SJSA1 (cell line): ENCODE results near the gene MVB12B. TPM values are rescaled to one million over a fixed set of nuclear protein-coding genes. Genes with fewer than 3 reads are reported as not detected.
"Not testable (repeated sequence)": the region's sequence is repeated elsewhere in the genome, so short reads cannot be mapped to it uniquely, and the experiment has no call there.

ENCODE experiments used
- DNase-seq, 2 experiments: peaks; one replicate each; pipeline ENCODE4 v3.0.0-alpha.2; 2015 to 2020; ENCODE audit warnings: low spot score in 2 of 2, low read depth in 1 of 2
- H3K27ac ChIP-seq: fragments of 250-450 bp; sonication (Bioruptor Pico); 2 replicates; pipeline ENCODE4 v1.5.1; 2020; ENCODE audit warnings: mild to moderate bottlenecking, moderate library complexity
- H3K27me3 ChIP-seq: fragments of 250-450 bp; sonication (Bioruptor Pico); replicated peaks from 2 replicates; pipeline ENCODE4 v1.5.1; 2020; ENCODE audit warnings: mild to moderate bottlenecking, moderate library complexity
- H3K36me3 ChIP-seq: fragments of 250-450 bp; sonication (Bioruptor Pico); 2 replicates; pipeline ENCODE4 v1.5.1; 2020; ENCODE audit warnings: mild to moderate bottlenecking
- H3K4me1 ChIP-seq: fragments of 250-450 bp; sonication (Bioruptor Pico); replicated peaks from 2 replicates; pipeline ENCODE4 v1.6.1; 2021; ENCODE audit warnings: mild to moderate bottlenecking
- H3K4me3 ChIP-seq: fragments of 250-450 bp; sonication (Bioruptor Pico); 2 replicates; pipeline ENCODE4 v1.5.1; 2020; ENCODE audit warnings: mild to moderate bottlenecking
- H3K9me3 ChIP-seq: fragments of 250-450 bp; sonication (Bioruptor Pico); replicated peaks from 2 replicates; pipeline ENCODE4 v1.5.1; 2020; ENCODE audit warnings: mild to moderate bottlenecking
- total RNA-seq: library from RNA; depleted of rRNA; stranded (reverse); fragments of >200 nt; shearing (Covaris generic); gene quantifications from 2 replicates; pipeline ENCODE4 v1.2.3, GENCODE V29; 2014

The MVB12B gene
- total RNA-seq, 1 experiment from 2014 or later = 7.8 TPM

DNA sequence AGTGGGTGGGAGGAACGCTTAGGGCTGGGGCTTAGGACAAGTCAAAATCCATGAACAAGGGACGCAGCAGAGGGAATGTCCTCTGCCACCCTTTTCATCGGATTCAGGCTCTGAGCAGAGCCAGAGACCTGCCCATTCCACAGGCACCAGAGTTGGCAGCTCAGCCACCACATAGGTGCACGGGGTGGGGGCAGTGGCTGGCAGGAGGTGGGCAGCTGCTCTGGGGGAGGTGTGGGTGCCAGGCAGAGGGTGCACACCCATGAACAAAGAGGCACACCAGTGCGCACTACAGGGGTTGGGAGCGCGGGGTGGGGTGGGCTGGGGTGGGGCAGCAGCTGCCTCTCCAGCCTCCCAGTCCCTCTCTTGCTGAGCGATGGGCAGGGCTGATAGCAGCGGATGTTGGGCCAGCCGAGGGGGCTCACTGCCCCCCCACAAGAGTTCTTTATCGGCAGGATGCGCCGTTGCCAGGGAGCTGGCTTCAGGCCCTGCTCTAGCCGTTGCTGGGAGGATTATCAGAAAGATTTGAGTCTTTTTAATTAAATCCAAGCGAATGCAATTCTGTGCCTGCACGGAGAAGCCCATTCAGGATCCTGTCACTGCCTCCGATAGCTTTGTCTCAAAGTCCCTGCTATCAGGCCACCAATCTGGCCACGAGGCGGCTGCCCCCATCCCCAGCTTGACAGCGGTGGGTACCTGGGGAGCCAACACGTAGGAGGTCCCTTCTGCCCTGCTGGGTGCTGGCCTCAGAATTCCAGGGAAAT, 222.8 kb downstream of the MVB12B start:
- Histone ChIP-seq H3K4me3 (no peak overlapping the region), H3K27ac (no peak overlapping the region), H3K4me1 (no peaks in the 10 kb centered on the region), H3K9me3 (no peaks in the 10 kb centered on the region), H3K27me3 (no peaks in the 10 kb centered on the region), H3K36me3 (no peaks in the 10 kb centered on the region)
- no peak for DNase-seq

DNA sequence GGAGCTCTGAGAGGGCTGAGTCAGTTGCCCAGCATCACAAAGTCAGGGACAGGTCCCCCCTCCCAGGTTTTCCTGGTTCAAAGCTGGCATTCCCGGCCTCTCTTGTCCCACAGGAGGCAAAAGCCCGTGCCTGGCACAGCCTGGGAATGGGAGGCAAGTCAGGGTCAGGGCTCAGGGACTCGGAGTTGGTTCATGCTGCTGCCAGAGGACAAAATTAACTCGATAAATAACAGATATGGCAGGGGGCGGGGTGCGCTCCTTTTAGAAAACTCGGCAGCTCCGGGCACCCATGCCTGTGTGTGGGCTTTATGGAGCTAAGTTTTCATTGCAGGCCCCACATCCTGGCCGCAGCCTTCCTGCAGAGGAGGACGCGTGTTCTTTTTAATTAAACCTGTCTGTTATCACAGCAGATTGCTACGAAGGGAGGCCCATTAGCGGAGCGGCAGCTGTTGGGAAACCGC, 224.3 kb downstream of the MVB12B start:
- Histone ChIP-seq H3K4me1 (no peaks in the 10 kb centered on the region), H3K27ac (no peak overlapping the region), H3K9me3 (no peaks in the 10 kb centered on the region), H3K36me3 (no peaks in the 10 kb centered on the region), H3K27me3 (no peaks in the 10 kb centered on the region), H3K4me3 (no peak overlapping the region)
- no peak for DNase-seq

GRCh38 chr9:126551812-126552211, 225.2 kb downstream of the MVB12B start:
- H3K27ac ChIP-seq = no peak overlapping the region
- no peak for DNase-seq
- H3K9me3 ChIP-seq = no peaks in the 10 kb centered on the region
- H3K36me3 ChIP-seq = no peaks in the 10 kb centered on the region
- H3K4me1 ChIP-seq = no peaks in the 10 kb centered on the region
- no peaks in the 10 kb centered on the region for H3K27me3 ChIP-seq
- no peak overlapping the region for H3K4me3 ChIP-seq

- Histone ChIP-seq H3K4me3 (no peak overlapping the region), H3K4me1 (no peaks in the 10 kb centered on the region), H3K27me3 (no peaks in the 10 kb centered on the region), H3K27ac (no peak overlapping the region), H3K36me3 (no peaks in the 10 kb centered on the region), H3K9me3 (no peaks in the 10 kb centered on the region)
- DNase-seq = no peak
Measured at GRCh38 chr9:126554292-126554691, 227.7 kb downstream of the MVB12B start.

DNA sequence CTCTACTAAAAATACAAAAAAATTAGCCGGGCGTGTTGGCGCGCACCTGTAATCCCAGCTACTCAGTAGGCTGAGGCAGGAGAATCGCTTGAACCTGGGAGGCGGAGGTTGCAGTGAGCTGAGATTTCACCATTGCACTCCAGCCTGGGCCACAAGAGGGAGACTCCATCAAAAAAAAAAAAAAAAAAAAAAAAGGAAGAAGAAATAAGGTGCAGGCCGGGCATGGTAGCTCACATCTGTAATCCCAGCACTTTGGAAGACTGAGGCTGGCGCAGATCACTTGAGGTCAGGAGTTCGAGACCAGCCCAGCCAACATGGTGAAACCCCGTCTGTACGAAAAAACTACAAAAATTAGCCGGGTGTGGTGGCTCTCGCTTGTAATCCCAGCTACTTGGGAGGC, 228.8 kb downstream of the MVB12B start:
- not testable (repeated sequence) for H3K27me3 ChIP-seq, H3K27ac ChIP-seq, H3K36me3 ChIP-seq, DNase-seq, H3K9me3 ChIP-seq, H3K4me3 ChIP-seq, H3K4me1 ChIP-seq
